Smooth muscle cell (in vitro differentiated cells): ENCODE data around the gene CCL17. TPM values are rescaled to one million over a fixed set of nuclear protein-coding genes. Genes with fewer than 3 reads are reported as not detected.

Experiments
- DNase-seq: peaks from one replicate; lab custom pipeline; 2025; ENCODE audit not compliant: unreplicated experiment; lab: John Stamatoyannopoulos, UW
- H2AFZ ChIP-seq: fragments of 200-600 bp; sonication (generic); 2 replicates; pipeline ENCODE4 v1.6.0; 2016; ENCODE audit warnings: antibody characterized with exemption, low read depth, mild to moderate bottlenecking
- H3F3A ChIP-seq: fragments of 200-600 bp; sonication (generic); 2 replicates; pipeline ENCODE4 v1.6.0; 2017; ENCODE audit warnings: antibody characterized with exemption, low read depth
- H3K27ac ChIP-seq: fragments of 200-600 bp; sonication (generic); 2 replicates; pipeline ENCODE4 v1.5.1; 2016; ENCODE audit warnings: low read depth, mild to moderate bottlenecking
- H3K27me3 ChIP-seq: fragments of 200-600 bp; sonication (generic); 2 replicates; pipeline ENCODE4 v1.6.1; 2016; ENCODE audit warnings: low read depth, mild to moderate bottlenecking
- H3K36me3 ChIP-seq: fragments of 200-600 bp; sonication (generic); 2 replicates; pipeline ENCODE4 v1.5.1; 2016; ENCODE audit warnings: low read depth
- H3K4me1 ChIP-seq: fragments of 200-600 bp; sonication (generic); 2 replicates; pipeline ENCODE4 v1.5.1; 2016; ENCODE audit warnings: low read depth
- H3K4me2 ChIP-seq: fragments of 200-600 bp; sonication (generic); 2 replicates; pipeline ENCODE4 v1.6.0; 2016; ENCODE audit warnings: mild to moderate bottlenecking
- H3K4me3 ChIP-seq: fragments of 200-600 bp; sonication (generic); 2 replicates; pipeline ENCODE4 v1.5.1; 2016; ENCODE audit warnings: mild to moderate bottlenecking
- H3K79me2 ChIP-seq: fragments of 200-600 bp; sonication (generic); 2 replicates; pipeline ENCODE4 v1.6.0; 2016; ENCODE audit warnings: low read depth, mild to moderate bottlenecking
- H3K9ac ChIP-seq: fragments of 200-600 bp; sonication (generic); 2 replicates; pipeline ENCODE4 v1.6.0; 2016; ENCODE audit warnings: low read depth
- H3K9me3 ChIP-seq: fragments of 200-600 bp; sonication (generic); replicated peaks from 2 replicates; pipeline ENCODE4 v1.5.1; 2016; ENCODE audit warnings: low read depth
- H4K20me1 ChIP-seq: fragments of 200-600 bp; sonication (generic); 2 replicates; pipeline ENCODE4 v1.6.0; 2016; ENCODE audit warnings: low read depth
- WGBS: methylation state at CpG from one replicate; pipeline ENCODE4 v1.1.7; 2016; ENCODE audit warnings: low lambda C conversion rate; 5-methylcytosine and 5-hydroxymethylcytosine counted together
- polyA plus RNA-seq: library from polyadenylated mRNA; unstranded; fragments of >200 nt; fragmentation: Nextera tagmentation; extraction: Ambion mirVana; gene quantifications from 2 replicates; pipeline ENCODE4 v1.2.1, GENCODE V29; 2016
- total RNA-seq: library from RNA; depleted of rRNA; stranded (reverse); fragments of >200 nt; gene quantifications from 2 replicates; pipeline ENCODE4 v1.2.3, GENCODE V29; 2014
- TF ChIP-seq, protein P1 (sequence below): fragments of 200-600 bp; sonication (generic); IDR thresholded peaks from 2 replicates; pipeline ENCODE4 v1.5.1; 2017; ENCODE audit warnings: borderline replicate concordance, mild to moderate bottlenecking, antibody characterized with exemption; ENCODE audit not compliant: insufficient read depth, poor library complexity, severe bottlenecking

CCL17 gene
- total and polyA plus RNA-seq, 2 experiments from 2014 or later, result not detected

- no peaks in the 10 kb centered on the region for H3K79me2 ChIP-seq
- no peak overlapping the region for H3K4me2 ChIP-seq
- no peak for DNase-seq
- no peak overlapping the region for H3K27ac ChIP-seq
- no peak overlapping the region for H2AFZ ChIP-seq
- 68% methylated on average over 7 of the region's 7 CpGs for WGBS
- no peaks in the 10 kb centered on the region for H3F3A ChIP-seq
- H3K4me1 ChIP-seq, result no peaks in the 10 kb centered on the region
- H3K36me3 ChIP-seq, result no peaks in the 10 kb centered on the region
- no peak overlapping the region for H3K4me3 ChIP-seq
- TF ChIP-seq, protein P1, sequence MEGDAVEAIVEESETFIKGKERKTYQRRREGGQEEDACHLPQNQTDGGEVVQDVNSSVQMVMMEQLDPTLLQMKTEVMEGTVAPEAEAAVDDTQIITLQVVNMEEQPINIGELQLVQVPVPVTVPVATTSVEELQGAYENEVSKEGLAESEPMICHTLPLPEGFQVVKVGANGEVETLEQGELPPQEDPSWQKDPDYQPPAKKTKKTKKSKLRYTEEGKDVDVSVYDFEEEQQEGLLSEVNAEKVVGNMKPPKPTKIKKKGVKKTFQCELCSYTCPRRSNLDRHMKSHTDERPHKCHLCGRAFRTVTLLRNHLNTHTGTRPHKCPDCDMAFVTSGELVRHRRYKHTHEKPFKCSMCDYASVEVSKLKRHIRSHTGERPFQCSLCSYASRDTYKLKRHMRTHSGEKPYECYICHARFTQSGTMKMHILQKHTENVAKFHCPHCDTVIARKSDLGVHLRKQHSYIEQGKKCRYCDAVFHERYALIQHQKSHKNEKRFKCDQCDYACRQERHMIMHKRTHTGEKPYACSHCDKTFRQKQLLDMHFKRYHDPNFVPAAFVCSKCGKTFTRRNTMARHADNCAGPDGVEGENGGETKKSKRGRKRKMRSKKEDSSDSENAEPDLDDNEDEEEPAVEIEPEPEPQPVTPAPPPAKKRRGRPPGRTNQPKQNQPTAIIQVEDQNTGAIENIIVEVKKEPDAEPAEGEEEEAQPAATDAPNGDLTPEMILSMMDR, result no peak
- no peak overlapping the region for H3K9ac ChIP-seq
- H3K27me3 ChIP-seq, result no peaks in the 10 kb centered on the region
- H4K20me1 ChIP-seq, result no peaks in the 10 kb centered on the region
- no peaks in the 10 kb centered on the region for H3K9me3 ChIP-seq
These were observed 2.5 kb upstream of the CCL17 start for GRCh38 chr16:57401943-57402640.

DNA sequence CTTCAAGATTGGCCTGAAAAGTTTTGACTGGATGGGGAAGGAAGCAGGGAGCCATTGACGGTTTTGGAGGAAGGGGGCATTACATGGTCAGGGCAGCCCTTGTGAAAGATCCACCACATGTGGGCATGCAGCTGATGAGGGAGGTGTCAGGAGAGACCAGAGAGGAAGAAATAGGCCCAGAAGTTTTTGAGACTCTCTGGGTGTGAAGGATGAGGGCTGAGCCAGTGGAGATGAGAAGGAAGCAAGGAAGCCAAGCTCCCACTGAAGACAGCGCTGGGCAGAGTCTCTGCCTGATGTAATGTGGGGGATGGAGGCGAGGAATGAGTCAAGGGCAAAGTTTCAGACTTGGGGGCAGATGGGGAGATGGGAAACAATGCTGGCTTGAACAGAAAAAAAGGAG, 530 bp downstream of the CCL17 start:
- no peak overlapping the region for H3K9ac ChIP-seq
- H3K4me1 ChIP-seq, result no peaks in the 10 kb centered on the region
- H3K4me3 ChIP-seq, result no peak overlapping the region
- no peaks in the 10 kb centered on the region for H3K27me3 ChIP-seq
- no peak overlapping the region for H3K4me2 ChIP-seq
- H3F3A ChIP-seq, result no peaks in the 10 kb centered on the region
- no peak overlapping the region for H2AFZ ChIP-seq
- H3K79me2 ChIP-seq, result no peaks in the 10 kb centered on the region
- TF ChIP-seq, protein P1, result no peak
- no peak overlapping the region for H3K27ac ChIP-seq
- no peaks in the 10 kb centered on the region for H3K9me3 ChIP-seq
- no peaks in the 10 kb centered on the region for H4K20me1 ChIP-seq
- 78% methylated on average over 3 of the region's 3 CpGs for WGBS
- H3K36me3 ChIP-seq, result no peaks in the 10 kb centered on the region
- DNase-seq, result no peak

- Histone ChIP-seq H3K4me2 (no peak overlapping the region), H3K4me1 (no peaks in the 10 kb centered on the region), H2AFZ (no peak overlapping the region), H3K9ac (no peak overlapping the region), H4K20me1 (no peaks in the 10 kb centered on the region), H3K4me3 (no peak overlapping the region), H3K27ac (no peak overlapping the region), H3K36me3 (no peaks in the 10 kb centered on the region), H3K27me3 (no peaks in the 10 kb centered on the region), H3K9me3 (no peaks in the 10 kb centered on the region), H3F3A (no peaks in the 10 kb centered on the region), H3K79me2 (no peaks in the 10 kb centered on the region)
- DNase-seq, result no peak
- TF ChIP-seq, protein P1, result no peak
- WGBS, result 91% methylated on average over 2 of the region's 2 CpGs
These were observed 2.3 kb downstream of the CCL17 start for GRCh38 chr16:57406881-57407280.
